HG02943 (cell line): ENCODE results near the gene PKN1.

Experiments
- ATAC-seq: cut with Tn5 transposase; IDR thresholded peaks from one replicate; pipeline ENCODE4 v1.9.1; 2021; ENCODE audit warnings: mild to moderate bottlenecking, low read depth, moderate library complexity; ENCODE audit not compliant: unreplicated experiment

Gene PKN1

DNA sequence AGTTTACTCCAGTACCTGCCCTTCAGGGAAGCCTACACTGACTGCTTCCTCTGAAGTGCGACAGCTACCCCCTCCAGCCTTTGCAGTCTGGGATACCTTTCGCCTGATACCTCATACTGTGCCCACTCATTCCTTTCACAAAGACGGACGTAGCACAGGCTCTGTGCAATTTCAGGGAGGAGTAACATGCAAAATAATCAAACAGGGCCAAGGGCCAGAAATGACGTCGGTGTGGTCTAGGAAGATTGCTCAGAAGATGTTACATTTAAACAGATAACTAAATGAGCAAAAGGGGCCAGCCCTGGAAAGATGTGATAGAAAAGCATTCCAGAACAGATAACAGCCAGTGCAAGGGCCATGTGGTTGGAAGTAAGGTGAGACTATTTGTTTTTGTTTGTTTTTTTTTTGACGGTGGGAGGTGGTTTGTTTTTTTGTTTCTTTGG lies 7.4 kb upstream of the PKN1 start:
- ATAC-seq, result no peak

DNA sequence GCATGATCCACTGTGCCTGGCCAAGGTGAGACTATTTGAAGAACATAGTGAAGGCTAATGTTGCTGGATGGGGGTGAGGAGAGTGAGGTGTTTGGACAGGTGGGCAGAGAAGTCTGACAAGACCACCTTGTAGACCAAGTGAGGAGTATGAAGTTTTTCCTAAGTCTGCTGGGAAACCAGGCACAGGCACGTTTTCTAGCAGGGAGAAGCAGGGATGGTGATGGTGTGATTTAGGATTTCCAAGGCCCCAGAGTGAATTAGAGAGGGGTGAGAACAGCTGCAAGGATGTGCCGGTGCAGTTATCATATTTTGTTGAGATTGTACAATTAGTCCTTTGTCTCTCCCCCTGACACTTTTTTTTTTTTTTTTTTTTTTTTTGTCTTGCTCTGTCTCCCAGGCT lies 5.6 kb upstream of the PKN1 start:
- no peak for ATAC-seq

DNA sequence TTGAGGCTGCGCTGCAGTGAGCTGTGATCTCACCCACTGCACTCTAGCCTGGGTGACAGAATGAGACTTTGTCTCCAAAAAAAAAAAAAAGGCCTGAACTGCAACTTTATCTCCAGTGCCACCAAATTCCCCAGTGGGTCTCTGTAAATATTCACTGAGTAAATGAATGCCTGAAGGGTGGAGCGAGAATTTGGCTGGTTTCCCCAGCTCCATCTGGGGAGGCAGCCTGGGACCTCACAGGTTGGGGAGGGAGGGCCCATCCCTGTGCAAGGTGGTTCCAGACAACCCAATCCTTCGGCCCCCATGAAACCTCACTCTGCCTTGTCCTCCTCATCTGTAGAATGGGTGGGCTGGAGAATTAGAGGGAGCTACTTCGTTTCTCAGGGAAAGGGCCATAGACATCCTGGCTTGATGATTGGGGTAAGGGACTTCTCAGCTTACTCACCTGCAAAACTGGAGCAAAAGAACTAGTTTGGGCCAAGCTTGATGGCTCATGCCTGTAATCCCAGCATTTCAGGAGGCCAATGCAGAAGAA lies 4.2 kb upstream of the PKN1 start:
- ATAC-seq, result no peak

DNA sequence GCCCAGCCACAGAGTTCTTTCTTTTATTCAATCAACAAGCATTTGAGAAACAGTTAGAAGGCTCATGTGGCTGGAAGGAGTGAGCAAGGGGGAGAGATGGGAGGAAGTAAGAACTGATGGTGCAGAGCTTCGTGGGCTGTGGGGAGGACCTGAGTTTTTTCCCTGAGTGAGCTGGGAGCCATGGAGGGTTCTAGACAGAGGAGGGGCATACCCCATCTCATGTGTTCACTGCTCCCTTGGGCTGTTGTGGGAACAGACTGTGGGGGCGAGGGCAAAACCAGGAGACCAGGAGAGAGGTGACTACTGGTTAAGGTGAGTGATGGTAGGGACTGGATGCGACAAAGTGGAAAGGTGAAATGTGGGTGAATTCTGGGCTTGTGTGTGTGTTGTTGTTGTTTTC lies 2.4 kb upstream of the PKN1 start:
- ATAC-seq, result no peak

GRCh38 chr19:14433554-14434501 lies 722 bp downstream of the PKN1 start:
- ATAC-seq, result no peak

DNA sequence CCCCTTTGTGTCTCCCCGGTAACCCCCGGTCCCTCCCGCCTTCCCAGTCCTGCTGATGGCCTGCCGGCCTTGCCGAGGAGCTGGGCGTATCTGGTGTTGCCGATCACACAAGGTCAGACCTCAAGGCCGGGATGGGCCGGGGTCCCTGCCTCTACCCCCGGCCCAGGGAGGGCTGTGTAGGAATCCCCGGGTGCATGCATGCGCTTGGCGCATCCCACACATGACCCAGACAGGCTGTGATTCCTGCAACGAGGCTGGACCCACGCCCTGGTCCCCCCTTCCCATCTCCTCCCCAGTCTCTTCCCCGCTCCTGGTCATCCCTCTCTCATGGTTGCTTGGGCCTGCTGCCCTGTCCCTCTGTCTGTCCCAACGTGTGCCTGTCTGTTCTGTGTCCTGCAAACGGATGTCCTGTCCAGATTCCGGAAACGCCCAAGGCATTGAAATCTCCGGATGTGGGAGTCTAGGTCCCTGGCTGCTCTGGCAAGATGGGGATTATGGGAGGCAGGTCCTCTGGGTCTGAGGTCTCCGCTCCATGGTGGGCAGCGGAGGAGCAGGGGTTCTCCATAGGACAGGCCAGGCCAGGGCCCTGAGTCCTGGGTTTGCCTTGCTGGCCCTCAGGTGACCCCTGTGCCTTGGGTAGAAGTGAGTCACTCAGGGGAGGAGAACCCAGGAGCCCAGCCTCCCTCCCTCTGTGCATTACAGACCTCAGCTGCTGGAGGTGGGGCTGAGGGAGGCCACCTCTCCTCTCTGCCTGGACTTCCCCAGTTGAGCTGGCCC lies 1.6 kb downstream of the PKN1 start:
- no peak for ATAC-seq

DNA sequence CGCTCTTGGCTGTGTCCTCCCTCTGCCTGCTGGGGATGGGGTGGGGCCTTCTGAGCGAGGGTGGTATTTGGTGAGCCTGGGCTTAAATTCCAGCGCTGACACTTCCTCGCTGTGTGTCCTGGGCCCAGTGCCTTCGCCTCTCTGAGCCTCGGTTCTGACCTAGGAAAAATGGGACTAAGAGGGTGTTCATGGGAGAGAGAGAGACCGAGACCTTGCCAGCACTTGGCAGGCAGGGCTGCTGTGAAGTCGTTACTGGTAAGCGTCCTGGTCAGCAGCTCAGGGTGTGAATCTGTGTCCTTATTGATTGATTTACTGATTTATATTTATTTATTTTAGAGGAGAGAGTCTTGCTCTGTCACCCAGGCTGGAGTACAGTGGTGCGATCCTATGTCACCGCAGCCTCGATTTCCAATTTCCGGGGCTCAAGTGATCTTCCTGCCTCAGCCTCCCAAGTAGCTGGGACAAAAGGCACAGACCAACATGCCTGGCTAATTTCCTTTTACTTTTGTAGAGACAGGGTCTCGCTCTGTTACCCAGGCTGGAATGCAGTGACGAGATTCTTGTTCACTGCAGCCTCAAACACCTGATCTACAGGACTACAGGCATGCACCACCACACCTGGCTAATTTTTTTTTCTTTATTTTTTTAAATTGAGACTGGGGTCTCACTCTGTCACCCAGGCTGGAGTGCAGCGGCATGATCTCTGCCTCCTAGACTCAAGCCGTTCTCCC lies 2.4 kb downstream of the PKN1 start:
- no peak for ATAC-seq

GRCh38 chr19:14437578-14438140 lies 4.6 kb downstream of the PKN1 start:
- no peak for ATAC-seq

- ATAC-seq, result no peak
Measured at GRCh38 chr19:14439014-14439413, 5.9 kb downstream of the PKN1 start.

DNA sequence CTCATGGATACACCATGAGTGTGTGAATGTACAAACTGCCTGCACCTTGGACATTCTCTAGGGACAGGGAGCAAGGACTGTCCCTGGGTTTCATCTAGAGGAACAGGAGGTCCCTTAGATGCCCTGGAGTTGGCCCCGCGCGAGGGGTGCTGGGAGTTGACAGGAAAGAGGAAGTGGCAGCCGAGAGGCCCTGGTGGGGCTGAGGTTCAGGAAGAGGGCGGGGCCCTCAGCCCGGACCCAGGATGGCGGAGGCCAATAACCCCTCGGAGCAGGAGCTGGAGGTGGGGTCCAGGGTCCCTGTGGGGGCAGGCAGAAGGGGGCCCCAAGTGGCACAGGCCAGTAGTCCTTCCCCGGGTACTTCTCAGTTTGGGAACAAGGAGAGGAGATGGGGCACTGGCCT lies 6.9 kb downstream of the PKN1 start:
- ATAC-seq, result peak; percentile 81

DNA sequence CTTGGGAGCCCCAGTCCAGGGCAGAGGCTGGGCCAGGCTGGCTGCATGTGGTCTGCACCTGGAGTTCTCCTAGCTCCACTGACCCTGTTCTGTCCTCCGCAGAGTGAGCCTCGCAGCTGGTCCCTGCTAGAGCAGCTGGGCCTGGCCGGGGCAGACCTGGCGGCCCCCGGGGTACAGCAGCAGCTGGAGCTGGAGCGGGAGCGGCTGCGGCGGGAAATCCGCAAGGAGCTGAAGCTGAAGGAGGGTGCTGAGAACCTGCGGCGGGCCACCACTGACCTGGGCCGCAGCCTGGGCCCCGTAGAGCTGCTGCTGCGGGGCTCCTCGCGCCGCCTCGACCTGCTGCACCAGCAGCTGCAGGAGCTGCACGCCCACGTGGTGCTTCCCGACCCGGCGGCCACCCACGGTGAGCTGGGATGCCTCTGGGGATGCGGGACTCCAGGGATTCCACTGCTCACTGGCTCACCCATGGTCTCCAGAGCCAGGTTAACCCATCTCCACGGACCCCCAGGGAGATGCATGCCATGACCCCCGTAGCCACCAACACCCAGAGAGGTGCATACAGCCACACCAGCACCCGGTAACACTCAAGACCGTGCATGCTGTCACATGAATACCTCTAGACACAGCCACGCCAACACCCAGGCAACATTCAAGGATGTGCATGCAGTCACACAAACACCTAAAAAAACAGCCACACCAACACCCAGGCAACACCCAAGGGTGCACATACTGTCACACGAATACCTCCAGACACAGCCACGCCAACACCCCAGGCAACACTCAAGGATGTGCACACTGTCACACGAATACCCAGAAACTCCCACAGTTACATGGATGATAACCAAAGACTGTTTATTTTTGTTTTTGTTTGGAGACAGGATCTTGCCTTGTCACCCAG lies 8.2 kb downstream of the PKN1 start:
- no peak for ATAC-seq

GRCh38 chr19:14442891-14443631 lies 10.0 kb downstream of the PKN1 start:
- ATAC-seq, result no peak

- ATAC-seq, result no peak
Measured at GRCh38 chr19:14443632-14444216, 10.6 kb downstream of the PKN1 start.

- no peak for ATAC-seq
Measured at GRCh38 chr19:14446336-14447036, 13.4 kb downstream of the PKN1 start.

DNA sequence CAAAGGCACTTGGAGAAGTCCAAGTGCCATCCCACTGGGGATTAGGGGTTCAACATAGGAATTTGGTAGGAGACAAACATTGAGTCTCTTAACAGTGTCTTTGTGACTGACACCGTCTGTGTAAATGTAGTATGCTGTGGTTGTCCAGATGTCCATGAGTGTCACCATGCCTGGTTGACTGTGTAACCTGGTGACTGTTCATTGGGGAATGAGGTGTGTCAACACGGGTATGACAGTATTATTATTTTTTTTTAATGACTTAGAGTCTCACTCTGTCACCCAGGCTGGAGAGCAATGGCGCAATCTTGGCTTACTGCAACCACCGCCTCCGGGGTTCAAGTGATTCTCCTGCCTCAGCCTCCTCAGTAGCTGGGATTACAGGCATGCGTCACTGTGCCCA lies 16.2 kb downstream of the PKN1 start:
- ATAC-seq, result no peak

DNA sequence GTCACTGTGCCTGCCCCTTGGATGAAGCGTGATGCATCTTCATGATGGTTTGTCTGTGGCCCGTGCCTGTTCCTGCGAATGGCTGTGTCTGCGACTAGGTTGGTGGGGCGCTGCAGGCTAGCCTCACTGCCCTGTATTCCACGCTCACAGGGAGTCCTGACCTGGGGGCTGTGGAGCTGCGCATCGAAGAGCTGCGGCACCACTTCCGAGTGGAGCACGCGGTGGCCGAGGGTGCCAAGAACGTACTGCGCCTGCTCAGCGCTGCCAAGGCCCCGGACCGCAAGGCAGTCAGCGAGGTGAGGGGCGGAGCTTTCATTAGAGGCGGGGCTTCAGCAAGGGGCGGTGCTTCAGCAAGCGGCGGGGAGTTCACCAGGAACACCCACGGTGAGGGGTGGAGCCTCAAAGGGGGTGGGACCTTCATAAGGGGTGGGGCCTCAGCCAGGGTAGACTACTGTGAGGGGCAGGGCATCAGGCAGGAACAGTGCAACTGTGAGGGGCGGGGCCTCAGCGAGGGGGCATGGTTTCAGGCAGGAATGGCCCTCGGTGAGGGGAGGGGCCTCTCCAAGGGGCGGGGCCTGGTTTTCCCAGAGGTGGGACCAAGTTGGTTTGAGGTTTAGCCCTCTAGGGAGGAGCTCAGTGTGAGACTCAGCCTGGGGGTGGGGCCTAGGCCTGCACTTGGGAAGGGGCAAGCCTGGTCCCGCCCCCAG lies 17.2 kb downstream of the PKN1 start:
- no peak for ATAC-seq

GRCh38 chr19:14450876-14451275 lies 17.8 kb downstream of the PKN1 start:
- no peak for ATAC-seq
